Measurements from ENCODE around the gene CDK12. TPM values are rescaled to one million over a fixed set of nuclear protein-coding genes. Genes with fewer than 3 reads are reported as not detected.
"Not testable (repeated sequence)": the region's sequence is repeated elsewhere in the genome, so short reads cannot be mapped to it uniquely, and the experiment has no call there.

CDK12 gene
- polyA plus RNA-seq (ENCODE audit: insufficient read length), result 33.8 TPM

- peak; percentile 99 for DNase-seq
These were observed at the start of gene CDK12 for GRCh38 chr17:39461113-39461925. Gene CDK12, plus strand, starts transcription at chr17:39461486. Its CDS starts 586 bp downstream, at chr17:39462072.

DNA sequence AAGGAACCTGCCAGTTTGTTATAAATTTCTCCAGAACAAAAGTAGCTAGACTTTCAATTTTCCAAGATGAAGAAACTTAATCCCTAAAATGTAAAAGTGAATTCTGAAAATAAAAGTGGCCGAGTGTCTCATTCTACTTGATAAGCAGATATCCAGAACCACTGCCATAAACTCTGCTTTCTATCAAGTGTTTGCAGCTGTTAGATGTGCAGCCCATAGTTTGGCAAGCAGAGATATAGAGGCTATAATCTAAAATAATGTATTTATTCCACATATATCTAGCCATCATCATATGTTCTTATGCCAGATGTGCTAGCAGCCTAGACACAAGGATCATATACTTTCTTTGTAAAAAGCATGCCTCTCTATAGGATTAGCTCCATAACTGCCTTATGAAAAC is 45.1 kb upstream of the CDK12 start:
- DNase-seq, result no peak

- no peak for DNase-seq
These were observed 31.7 kb upstream of the CDK12 start for GRCh38 chr17:39429600-39429999.

DNA sequence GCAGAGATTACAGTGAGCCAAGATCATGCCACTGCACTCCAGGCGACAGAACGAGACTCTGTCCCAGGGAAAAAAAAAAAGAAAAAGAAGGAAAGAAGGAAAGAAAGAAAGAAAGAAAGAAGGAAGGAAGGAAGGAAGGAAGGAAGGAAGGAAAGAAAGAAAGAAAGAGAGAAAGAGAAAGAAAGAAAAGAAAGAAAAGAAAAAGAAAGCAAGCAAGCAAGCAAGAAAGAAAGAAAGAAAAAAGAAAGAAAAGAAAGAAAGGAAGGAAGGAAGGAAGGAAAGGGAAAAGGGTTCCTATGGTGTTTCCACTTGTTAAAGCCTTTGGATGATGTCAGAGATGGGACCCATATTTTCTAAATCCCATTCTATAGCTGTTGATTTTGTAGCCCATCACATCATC is 21.4 kb upstream of the CDK12 start:
- not testable (repeated sequence) for DNase-seq

GRCh38 chr17:39443326-39443725 is 18.0 kb upstream of the CDK12 start:
- DNase-seq, result no peak

- DNase-seq, result no peak
These were observed 13.7 kb upstream of the CDK12 start for GRCh38 chr17:39447561-39447960.

- no peak for DNase-seq
These were observed 11.2 kb upstream of the CDK12 start for GRCh38 chr17:39450051-39450450.

DNA sequence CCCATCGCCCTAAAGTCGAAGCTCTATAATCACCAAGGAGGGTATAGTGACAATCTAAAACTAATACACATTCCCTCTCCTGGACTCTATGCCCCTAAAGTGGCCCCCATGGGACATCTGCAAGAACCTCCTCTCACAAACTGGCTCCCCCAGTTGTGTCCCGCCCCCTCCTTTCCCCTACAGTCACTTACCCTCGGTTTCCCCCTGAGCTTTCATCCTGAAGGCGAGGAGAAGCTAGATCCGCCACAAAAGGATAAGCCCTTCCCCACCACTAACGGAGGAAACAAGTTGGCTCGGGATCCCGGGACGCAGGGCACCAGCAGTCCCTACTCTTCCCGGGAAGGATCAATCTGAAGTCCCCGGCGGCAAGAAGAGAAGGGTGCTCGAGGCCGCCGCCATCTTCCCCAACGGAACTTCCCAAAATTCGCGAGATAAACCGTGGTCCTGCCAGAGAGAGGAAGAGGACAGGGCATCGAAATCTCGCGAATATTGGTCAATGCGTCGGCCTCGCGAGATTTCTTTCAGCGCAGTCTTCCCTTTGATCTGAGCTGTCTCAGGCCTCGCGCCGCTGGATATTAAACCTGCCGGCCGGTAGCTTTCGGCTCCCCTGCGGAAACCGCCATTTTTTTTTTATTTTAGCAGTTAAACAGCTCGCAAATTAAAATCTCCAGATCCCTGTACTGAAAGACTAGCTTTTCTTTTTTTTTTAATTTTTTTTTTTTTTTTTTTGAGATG is 10.3 kb upstream of the CDK12 start, which contains the start of gene MED1:
Gene MED1, minus strand, starts transcription at position 417 of the 735 bp plus-strand sequence. Its CDS starts 201 bp downstream, at position 216.
- peak; percentile 98 for DNase-seq

DNA sequence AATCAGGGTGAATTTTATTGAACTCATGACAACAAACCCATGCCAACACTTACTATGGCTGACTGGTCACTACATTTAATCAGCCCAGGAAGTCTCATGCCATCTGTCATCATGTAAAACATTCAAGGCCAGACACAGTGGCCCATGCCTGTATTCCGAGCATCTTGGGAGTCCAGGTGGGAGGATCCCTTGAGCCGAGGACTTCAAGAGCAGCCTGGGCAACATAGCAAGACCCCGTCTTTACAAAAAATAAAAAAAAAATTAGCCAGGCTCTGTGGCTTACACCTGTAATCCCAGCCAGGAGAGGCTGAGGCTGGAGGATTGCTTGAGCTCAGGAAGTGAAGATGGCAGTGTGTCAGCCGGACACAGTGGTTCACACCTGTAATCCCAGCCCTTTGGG is 5.4 kb upstream of the CDK12 start:
- no peak for DNase-seq

GRCh38 chr17:39461926-39462569 is 762 bp downstream of the CDK12 start:
- DNase-seq, result peak; percentile 78

DNA sequence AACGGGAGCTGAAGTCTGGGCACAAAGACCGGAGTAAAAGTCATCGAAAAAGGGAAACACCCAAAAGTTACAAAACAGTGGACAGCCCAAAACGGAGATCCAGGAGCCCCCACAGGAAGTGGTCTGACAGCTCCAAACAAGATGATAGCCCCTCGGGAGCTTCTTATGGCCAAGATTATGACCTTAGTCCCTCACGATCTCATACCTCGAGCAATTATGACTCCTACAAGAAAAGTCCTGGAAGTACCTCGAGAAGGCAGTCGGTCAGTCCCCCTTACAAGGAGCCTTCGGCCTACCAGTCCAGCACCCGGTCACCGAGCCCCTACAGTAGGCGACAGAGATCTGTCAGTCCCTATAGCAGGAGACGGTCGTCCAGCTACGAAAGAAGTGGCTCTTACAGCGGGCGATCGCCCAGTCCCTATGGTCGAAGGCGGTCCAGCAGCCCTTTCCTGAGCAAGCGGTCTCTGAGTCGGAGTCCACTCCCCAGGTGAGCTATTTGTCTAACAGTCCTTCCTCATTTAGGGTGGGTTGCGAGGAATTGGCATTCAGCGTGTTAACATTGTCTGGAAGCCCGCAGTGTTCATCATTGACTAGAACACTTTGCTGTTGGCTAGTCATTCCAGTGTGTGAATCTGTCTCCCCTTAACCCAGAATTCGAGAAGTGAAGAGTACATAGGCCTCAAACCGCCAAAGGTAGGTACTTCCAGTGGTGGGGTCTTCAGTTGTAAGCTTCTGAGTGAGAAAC is 1.5 kb downstream of the CDK12 start:
- peak; percentile 16 for DNase-seq

GRCh38 chr17:39464639-39465181 is 3.4 kb downstream of the CDK12 start:
- DNase-seq, result not testable (repeated sequence)

DNA sequence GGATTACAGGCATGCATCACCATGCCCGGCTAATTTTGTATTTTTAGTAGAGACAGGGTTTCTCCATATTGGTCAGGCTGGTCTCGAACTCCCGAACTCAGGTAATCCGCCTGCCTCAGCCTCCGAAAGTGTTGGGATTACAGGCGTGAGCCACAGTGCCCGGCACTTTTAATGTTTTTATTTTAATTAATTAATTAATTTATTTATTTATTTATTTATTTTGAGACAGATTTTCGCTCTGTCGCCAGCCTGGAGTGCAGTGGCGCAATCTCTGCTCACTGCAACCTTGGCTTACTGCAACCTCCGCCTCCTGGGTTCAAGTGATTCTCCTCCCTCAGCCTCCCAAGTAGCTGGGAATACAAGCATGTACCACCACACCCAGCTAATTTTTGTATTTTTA is 7.3 kb downstream of the CDK12 start:
- DNase-seq, result not testable (repeated sequence)

- no peak for DNase-seq
These were observed 12.0 kb downstream of the CDK12 start for GRCh38 chr17:39473310-39473709.

DNA sequence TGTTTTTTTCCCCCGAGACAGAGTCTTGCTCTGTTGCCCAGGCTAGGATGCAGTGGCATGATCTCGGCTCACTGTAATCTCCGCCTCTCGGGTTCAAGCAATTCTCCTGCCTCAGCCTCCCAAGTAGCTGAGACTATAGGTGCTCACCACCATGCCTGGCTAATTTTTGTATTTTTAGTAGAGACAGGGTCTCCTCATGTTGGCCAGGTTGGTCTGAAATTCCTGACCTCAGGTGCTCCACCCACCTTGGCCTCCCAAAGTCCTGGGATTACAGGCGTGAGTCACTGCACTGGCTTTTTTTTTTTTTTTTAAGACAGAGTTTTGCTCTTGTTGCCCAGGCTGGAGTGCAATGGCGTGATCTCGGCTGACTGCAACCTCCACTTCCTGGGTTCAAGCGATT is 18.3 kb downstream of the CDK12 start:
- DNase-seq, result not testable (repeated sequence)

- no peak for DNase-seq
These were observed 22.2 kb downstream of the CDK12 start for GRCh38 chr17:39483506-39483905.

- no peak for DNase-seq
These were observed 22.9 kb downstream of the CDK12 start for GRCh38 chr17:39484178-39484577.

GRCh38 chr17:39485555-39485954 is 24.3 kb downstream of the CDK12 start:
- DNase-seq, result no peak

GRCh38 chr17:39486242-39486641 is 25.0 kb downstream of the CDK12 start:
- no peak for DNase-seq

DNA sequence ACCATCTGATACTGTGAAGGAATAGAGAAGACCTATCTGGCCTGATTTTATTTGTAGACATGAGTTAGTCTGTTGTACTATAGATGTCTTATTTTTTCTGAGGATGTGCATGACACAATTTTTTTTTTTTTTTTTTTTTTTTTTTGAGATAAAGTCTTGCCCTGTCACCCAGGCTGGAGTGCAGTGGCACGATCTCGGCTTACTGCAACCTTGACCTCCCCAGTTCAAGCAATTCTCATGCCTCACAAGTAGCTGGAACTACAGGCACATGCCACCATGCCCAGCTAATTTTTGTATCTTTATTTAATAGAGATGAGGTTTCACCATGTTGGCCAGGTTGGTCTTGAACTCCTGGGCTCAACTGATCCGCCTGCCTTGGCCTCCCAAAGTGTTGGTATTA is 26.2 kb downstream of the CDK12 start:
- not testable (repeated sequence) for DNase-seq

- DNase-seq, result no peak
These were observed 26.7 kb downstream of the CDK12 start for GRCh38 chr17:39487946-39488345.

DNA sequence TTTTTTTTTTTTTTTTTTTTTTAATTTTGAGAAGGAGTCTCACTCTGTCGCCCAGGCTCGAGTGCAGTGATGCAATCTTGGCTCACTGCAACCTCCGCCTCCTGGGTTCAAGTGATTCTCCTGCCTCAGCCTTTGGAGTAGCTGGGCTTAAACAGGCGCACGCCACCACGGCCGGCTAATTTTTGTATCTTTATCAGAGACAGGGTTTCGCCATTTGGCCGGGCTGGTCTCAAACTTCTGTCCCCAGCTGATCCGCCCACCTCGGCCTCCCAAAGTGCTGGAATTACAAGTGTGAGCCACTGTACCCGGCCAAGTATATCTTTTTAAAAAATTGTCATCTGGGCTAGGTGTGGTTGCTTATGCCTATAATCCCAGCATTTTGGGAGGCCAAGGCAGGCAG is 35.6 kb downstream of the CDK12 start:
- DNase-seq, result not testable (repeated sequence)
